ENCODE results near the gene C9orf57. TPM values are rescaled to one million over a fixed set of nuclear protein-coding genes. Genes with fewer than 3 reads are reported as not detected.
A peak's percentile ranks its signal among the peaks of the same experiment; 100 is the strongest.

Gene C9orf57
- total and polyA plus RNA-seq, 2 of the 13 experiments (the other 11 are each of a cell fraction or from before 2014, with no cell fraction given) = 0.09 TPM; not detected in 1

- H3K4me3 ChIP-seq (replicated peaks in 1 of 3; ENCODE audit: insufficient read depth in 1 of 3, low read depth in 2 of 3, low read length in 3 of 3) = no peak overlapping the region
- POLR2A ChIA-PET = no interaction called here
Measured at GRCh38 chr9:72039532-72039931, 20.9 kb downstream of the C9orf57 start.

More at GRCh38 chr9:72039532-72039931, 20.9 kb downstream of the C9orf57 start:
- no peak; the same call in 2 of the 3 replicates for ATAC-seq
- in situ Hi-C loops (cut with HindIII; ENCODE audit: extremely low pct_ligation_motif_present, low pct_unique_long_range_greater_than_20kb) (loop anchor here (5.0 to 25.0 kb wide), 4 partner anchors 98 to 773 kb away; partner anchors contain the start of gene GDA), intact Hi-C loops (cut with micrococcal nuclease; ENCODE audit: unreplicated experiment) (loop anchor here (1.0 kb wide), 5 partner anchors 106 to 553 kb away; no protein-coding TSS in a partner anchor)
- H3K9ac ChIP-seq (ENCODE audit: insufficient read depth, low read depth, low read length) = no peak overlapping the region
- no peak overlapping the region for H3K4me2 ChIP-seq (ENCODE audit: low read depth, low read length)
- H3K4me1 ChIP-seq (ENCODE audit: insufficient read depth, low read length) = peaks cover 39% of the 10 kb centered on the region
- no peak overlapping the region for H3K27ac ChIP-seq (ENCODE audit: extremely low read length, insufficient read depth, low read length)
- H3K27me3 ChIP-seq (ENCODE audit: control insufficient read depth in 1 of 2, insufficient read depth in 2 of 2, low read length in 2 of 2) = peaks cover 0 to 9% of the 10 kb centered on the region in 2 experiments; a peak in 1 of 5 replicates
- BruUV-seq (replicated peaks) = no TSS peak
- no peak for DNase-seq (ENCODE audit: low spot score)
- no peaks in the 10 kb centered on the region for H3K36me3 ChIP-seq (replicated peaks in 1 of 2; ENCODE audit: control insufficient read depth in 1 of 2, insufficient read depth in 2 of 2, low read length in 2 of 2)
- H3K9me3 ChIP-seq (ENCODE audit: low read length) = no peaks in the 10 kb centered on the region
- 67% methylated on average over 5 of the region's 8 CpGs for WGBS (ENCODE audit: low lambda C conversion rate)
- no peaks in the 10 kb centered on the region for H3K79me2 ChIP-seq (ENCODE audit: insufficient read depth, low read length)
- FAIRE-seq = no peak
- CTCF ChIA-PET (ENCODE audit: low intra/inter-chr PET ratio, low total read pairs) = interaction anchor here (1.3 to 2.7 kb wide), 3 partner anchors 164 to 241 kb away, joined by 3 to 51 read pairs (median 5); no protein-coding TSS in a partner anchor
- no peaks in the 10 kb centered on the region for H4K20me1 ChIP-seq (ENCODE audit: insufficient read depth, low read length)
- 0 out of 2 replicates have a peak, but pooled peaks have one; percentile 42 for TF ChIP-seq NPAS2 (CRISPR knock-in tag; IDR thresholded peaks at IDR 0.05; ENCODE audit: borderline replicate concordance)
- TF ChIP-seq ZFY (CRISPR knock-in tag; IDR thresholded peaks at IDR 0.05) = 0 out of 2 replicates have a peak, but pooled peaks have one; percentile 4
- no peak for TF ChIP-seq ZNF431 (CRISPR knock-in tag; IDR thresholded peaks at IDR 0.05; ENCODE audit: borderline replicate concordance, low read depth)
- TF ChIP-seq ZNF646 (CRISPR knock-in tag; IDR thresholded peaks at IDR 0.05) = no peak
- peak; percentile 3; the same call in 1 of the 2 replicates for TF ChIP-seq ARID4A (CRISPR knock-in tag; IDR thresholded peaks at IDR 0.05; ENCODE audit: borderline replicate concordance)
- no peak overlapping the region for H2AFZ ChIP-seq (ENCODE audit: low read length)

Measured in HepG2 (cell line).